ENCODE results near the gene ASB2. TPM values are rescaled to one million over a fixed set of nuclear protein-coding genes. Genes with fewer than 3 reads are reported as not detected.

ASB2 gene
- total RNA-seq, 1 experiment from 2014 or later: not detected

- no TSS peak for BruUV-seq (replicated peaks)
Measured at GRCh38 chr14:94008234-94008633, 31.9 kb upstream of the ASB2 start.

GRCh38 chr14:94005324-94006073 lies 29.1 kb upstream of the ASB2 start:
- Histone ChIP-seq H3K27me3 (replicated peaks; ENCODE audit: control insufficient read depth, insufficient read depth, low read length) (no peaks in the 10 kb centered on the region), H3K9me3 (no peaks in the 10 kb centered on the region), H3K36me3 (ENCODE audit: control insufficient read depth, insufficient read depth, low read length) (no peaks in the 10 kb centered on the region), H3K4me1 (peaks cover 14% of the 10 kb centered on the region), H3K4me3 (ENCODE audit: low read depth, low read length) (no peak overlapping the region)
- peaks cover 16% of the 10 kb centered on the region for H3K4me1 Mint-ChIP-seq (ENCODE audit: low read depth, unreplicated experiment)
- H3K9me3 Mint-ChIP-seq (ENCODE audit: unreplicated experiment): no peaks in the 10 kb centered on the region
- intact Hi-C loops (cut with micrococcal nuclease; ENCODE audit: unreplicated experiment): loop anchor here (10.0 kb wide), 1 partner anchor 351 kb away; no protein-coding TSS in a partner anchor
- H3K4me3 Mint-ChIP-seq (ENCODE audit: unreplicated experiment): no peak overlapping the region
- H3K27me3 Mint-ChIP-seq (ENCODE audit: insufficient read depth, unreplicated experiment): no peaks in the 10 kb centered on the region
- ChIA-PET CTCF (no interaction called here), POLR2A (no interaction called here)
- no peaks in the 10 kb centered on the region for H3K36me3 Mint-ChIP-seq (ENCODE audit: insufficient read depth, unreplicated experiment)
- no peak overlapping the region for H3K27ac Mint-ChIP-seq (ENCODE audit: unreplicated experiment)
- TF ChIP-seq, protein P1, sequence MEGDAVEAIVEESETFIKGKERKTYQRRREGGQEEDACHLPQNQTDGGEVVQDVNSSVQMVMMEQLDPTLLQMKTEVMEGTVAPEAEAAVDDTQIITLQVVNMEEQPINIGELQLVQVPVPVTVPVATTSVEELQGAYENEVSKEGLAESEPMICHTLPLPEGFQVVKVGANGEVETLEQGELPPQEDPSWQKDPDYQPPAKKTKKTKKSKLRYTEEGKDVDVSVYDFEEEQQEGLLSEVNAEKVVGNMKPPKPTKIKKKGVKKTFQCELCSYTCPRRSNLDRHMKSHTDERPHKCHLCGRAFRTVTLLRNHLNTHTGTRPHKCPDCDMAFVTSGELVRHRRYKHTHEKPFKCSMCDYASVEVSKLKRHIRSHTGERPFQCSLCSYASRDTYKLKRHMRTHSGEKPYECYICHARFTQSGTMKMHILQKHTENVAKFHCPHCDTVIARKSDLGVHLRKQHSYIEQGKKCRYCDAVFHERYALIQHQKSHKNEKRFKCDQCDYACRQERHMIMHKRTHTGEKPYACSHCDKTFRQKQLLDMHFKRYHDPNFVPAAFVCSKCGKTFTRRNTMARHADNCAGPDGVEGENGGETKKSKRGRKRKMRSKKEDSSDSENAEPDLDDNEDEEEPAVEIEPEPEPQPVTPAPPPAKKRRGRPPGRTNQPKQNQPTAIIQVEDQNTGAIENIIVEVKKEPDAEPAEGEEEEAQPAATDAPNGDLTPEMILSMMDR (IDR thresholded peaks at IDR 0.05; ENCODE audit: insufficient read depth in 1 of 2, low read depth in 1 of 2, low read length in 1 of 2, severe bottlenecking in 1 of 2, unreplicated experiment in 1 of 2): peak in 1 of 2 experiments; percentile 6
- no TSS peak for BruUV-seq (replicated peaks)
- DNase-seq: no peak

More at GRCh38 chr14:94008234-94008633, 31.9 kb upstream of the ASB2 start:
- Histone ChIP-seq H3K4me1 (peaks cover 14% of the 10 kb centered on the region), H3K36me3 (ENCODE audit: control insufficient read depth, insufficient read depth, low read length) (no peaks in the 10 kb centered on the region), H3K4me3 (ENCODE audit: low read depth, low read length) (no peak overlapping the region), H3K9me3 (no peaks in the 10 kb centered on the region), H3K27me3 (replicated peaks; ENCODE audit: control insufficient read depth, insufficient read depth, low read length) (no peaks in the 10 kb centered on the region; the same call in 1 of the 2 replicates)
- no peaks in the 10 kb centered on the region for H3K9me3 Mint-ChIP-seq (ENCODE audit: unreplicated experiment)
- ChIA-PET CTCF (no interaction called here), POLR2A (no interaction called here)
- no peak for DNase-seq
- H3K27ac Mint-ChIP-seq (ENCODE audit: unreplicated experiment): no peak overlapping the region
- H3K27me3 Mint-ChIP-seq (ENCODE audit: insufficient read depth, unreplicated experiment): no peaks in the 10 kb centered on the region
- H3K36me3 Mint-ChIP-seq (ENCODE audit: insufficient read depth, unreplicated experiment): no peaks in the 10 kb centered on the region
- intact Hi-C loops (cut with micrococcal nuclease; ENCODE audit: unreplicated experiment): loop anchor here (10.0 kb wide), 1 partner anchor 353 kb away; no protein-coding TSS in a partner anchor
- peaks cover 13% of the 10 kb centered on the region for H3K4me1 Mint-ChIP-seq (ENCODE audit: low read depth, unreplicated experiment)
- no peak overlapping the region for H3K4me3 Mint-ChIP-seq (ENCODE audit: unreplicated experiment)
- TF ChIP-seq, protein P1 (IDR thresholded peaks at IDR 0.05; ENCODE audit: insufficient read depth in 1 of 2, low read depth in 1 of 2, low read length in 1 of 2, severe bottlenecking in 1 of 2, unreplicated experiment in 1 of 2): no peak

- intact Hi-C loops (cut with micrococcal nuclease; ENCODE audit: unreplicated experiment): loop anchor here (5.0 to 10.0 kb wide), 3 partner anchors 47 to 349 kb away; no protein-coding TSS in a partner anchor
Measured at GRCh38 chr14:94004015-94004414, 27.6 kb upstream of the ASB2 start.

More at GRCh38 chr14:94004015-94004414, 27.6 kb upstream of the ASB2 start:
- ChIA-PET POLR2A (no interaction called here), CTCF (interaction anchor here (0.9 kb wide), 1 partner anchor 33 kb away, joined by 3 read pairs; no protein-coding TSS in a partner anchor)
- no peak for DNase-seq
- no TSS peak for BruUV-seq (replicated peaks)
- TF ChIP-seq, protein P1 (IDR thresholded peaks at IDR 0.05; ENCODE audit: insufficient read depth in 1 of 2, low read depth in 1 of 2, low read length in 1 of 2, severe bottlenecking in 1 of 2, unreplicated experiment in 1 of 2): no peak
- H3K27me3 Mint-ChIP-seq (ENCODE audit: insufficient read depth, unreplicated experiment): no peaks in the 10 kb centered on the region
- Histone ChIP-seq H3K27me3 (replicated peaks; ENCODE audit: control insufficient read depth, insufficient read depth, low read length) (no peaks in the 10 kb centered on the region), H3K4me3 (ENCODE audit: low read depth, low read length) (no peak overlapping the region), H3K36me3 (ENCODE audit: control insufficient read depth, insufficient read depth, low read length) (no peaks in the 10 kb centered on the region), H3K4me1 (peaks cover 14% of the 10 kb centered on the region), H3K9me3 (no peaks in the 10 kb centered on the region)
- H3K27ac Mint-ChIP-seq (ENCODE audit: unreplicated experiment): no peak overlapping the region
- no peaks in the 10 kb centered on the region for H3K36me3 Mint-ChIP-seq (ENCODE audit: insufficient read depth, unreplicated experiment)
- H3K4me1 Mint-ChIP-seq (ENCODE audit: low read depth, unreplicated experiment): peaks cover 22% of the 10 kb centered on the region
- H3K4me3 Mint-ChIP-seq (ENCODE audit: unreplicated experiment): no peak overlapping the region
- H3K9me3 Mint-ChIP-seq (ENCODE audit: unreplicated experiment): no peaks in the 10 kb centered on the region
